HG02938 (cell line): ENCODE data around the gene KBTBD2.
"Not testable (repeated sequence)": the region's sequence is repeated elsewhere in the genome, so short reads cannot be mapped to it uniquely, and the experiment has no call there.

Experiments used
- ATAC-seq: cut with Tn5 transposase; IDR thresholded peaks from one replicate; pipeline ENCODE4 v1.9.1; 2021; ENCODE audit warnings: mild to moderate bottlenecking, moderate library complexity; ENCODE audit not compliant: unreplicated experiment

The KBTBD2 gene

DNA sequence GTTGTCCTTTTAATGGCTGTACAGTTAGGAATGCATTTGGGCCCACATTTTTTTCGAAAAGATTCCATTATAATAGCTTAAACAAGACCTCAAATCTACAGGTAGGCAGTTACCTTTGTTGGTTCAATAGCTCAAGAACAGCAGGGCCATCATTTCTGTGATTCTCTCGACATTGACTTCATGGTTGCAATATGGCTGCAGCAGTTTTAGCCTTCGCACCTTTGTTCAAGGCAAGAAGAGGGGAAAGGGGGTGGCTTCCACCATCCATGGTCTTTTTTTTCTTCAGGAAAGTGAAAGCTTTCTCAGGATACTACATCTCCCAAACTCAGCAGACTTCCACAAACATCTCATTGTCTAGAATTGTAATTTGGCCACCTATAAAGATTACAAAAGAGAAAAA lies 2.2 kb upstream of the KBTBD2 start:
- no peak for ATAC-seq

- no peak for ATAC-seq
Measured at GRCh38 chr7:32893207-32893524, 1.6 kb upstream of the KBTBD2 start.

DNA sequence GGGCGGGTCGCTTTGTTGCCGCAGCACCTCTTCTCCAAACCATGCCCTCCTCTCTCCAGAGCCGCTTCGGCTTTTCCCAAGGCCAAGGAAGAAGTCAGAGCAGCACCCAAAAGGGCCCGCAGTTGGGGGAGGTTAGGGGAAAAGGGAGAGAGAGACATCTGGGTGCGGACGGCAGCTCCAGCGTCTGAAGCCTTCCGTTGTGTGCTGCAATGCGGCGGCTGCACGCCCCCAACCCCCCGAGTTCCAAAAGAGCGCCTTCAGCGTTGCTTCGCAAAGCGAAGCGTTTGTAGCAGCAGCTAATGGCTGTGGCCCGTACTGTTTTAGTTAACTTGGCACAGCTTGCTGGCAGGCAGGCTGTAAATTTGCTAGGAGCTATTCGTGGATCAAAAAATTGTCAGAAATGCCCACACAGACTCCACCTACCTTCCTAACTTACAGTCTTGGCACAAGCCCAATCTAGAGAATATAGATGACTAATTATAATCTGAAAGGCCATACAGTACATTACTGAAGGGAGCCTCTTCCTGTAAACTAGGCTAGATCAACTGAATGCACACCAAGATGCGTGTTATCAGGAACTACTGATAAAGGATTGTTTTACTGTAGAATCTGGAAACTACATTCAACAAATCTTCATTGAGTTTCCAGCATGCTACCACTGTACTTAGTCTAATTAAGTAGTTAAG lies 1.1 kb upstream of the KBTBD2 start:
- peak; percentile 23 for ATAC-seq

- ATAC-seq = peak; percentile 39
Measured at GRCh38 chr7:32891800-32892520, 400 bp upstream of the KBTBD2 start.

GRCh38 chr7:32890793-32891042 lies 842 bp downstream of the KBTBD2 start:
- no peak for ATAC-seq

DNA sequence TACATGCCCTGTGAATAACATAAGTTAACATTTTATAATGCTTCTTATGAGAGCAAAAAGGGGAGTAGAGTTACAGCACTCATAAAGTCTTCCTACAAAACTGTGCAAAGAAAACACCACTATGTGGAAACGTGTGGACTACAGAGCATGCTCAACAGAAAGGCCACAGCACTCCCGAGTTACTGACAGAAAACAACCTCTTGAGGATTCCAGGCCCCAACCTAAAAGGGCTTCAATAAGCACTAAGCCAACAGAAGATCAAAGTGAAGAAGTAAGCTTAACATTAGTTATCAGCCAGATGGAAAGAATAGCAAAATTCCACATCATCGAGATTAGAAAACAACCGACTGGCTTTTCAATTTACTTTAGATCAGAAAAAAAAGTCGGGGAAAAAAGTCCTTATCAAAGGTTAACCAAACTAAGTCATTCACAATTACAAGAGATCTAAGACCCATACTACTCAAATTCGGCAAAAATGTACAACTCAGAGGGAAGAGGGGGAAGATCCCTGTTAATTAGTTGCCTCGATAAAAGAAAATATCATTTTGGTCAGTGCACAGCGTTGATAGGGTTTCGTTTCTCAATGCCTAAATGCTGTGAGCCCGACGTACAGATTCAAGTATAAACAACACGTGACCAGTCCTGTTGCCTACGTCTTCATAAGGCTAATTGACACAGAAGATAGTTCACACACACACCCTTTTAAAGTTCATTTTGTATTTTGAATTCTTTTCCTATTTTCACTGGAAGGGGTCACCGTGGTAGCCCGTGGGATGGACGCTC lies 1.4 kb downstream of the KBTBD2 start:
- ATAC-seq = peak; percentile 40

DNA sequence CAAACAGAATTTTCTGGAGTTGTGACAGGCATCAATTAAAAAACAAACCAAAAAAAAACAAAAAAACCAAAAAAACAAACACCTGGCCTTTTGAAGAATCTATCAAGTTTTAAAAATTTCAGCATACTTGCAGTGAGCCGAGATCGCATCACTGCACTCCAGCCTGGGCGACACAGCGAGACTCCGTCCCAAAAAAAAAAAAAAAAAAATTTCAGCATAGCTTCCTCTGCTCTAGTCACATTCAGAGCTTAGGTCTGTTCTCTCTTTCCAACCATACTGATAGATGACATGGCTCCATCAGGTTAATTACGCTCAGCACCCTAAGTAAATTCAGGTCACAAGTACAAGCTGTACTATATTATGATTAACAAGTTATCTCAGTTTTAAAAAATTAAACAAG lies 3.1 kb downstream of the KBTBD2 start:
- no peak for ATAC-seq

- no peak for ATAC-seq
Measured at GRCh38 chr7:32887395-32887794, 4.2 kb downstream of the KBTBD2 start.

- ATAC-seq = no peak
Measured at GRCh38 chr7:32881074-32881982, 10.2 kb downstream of the KBTBD2 start.

DNA sequence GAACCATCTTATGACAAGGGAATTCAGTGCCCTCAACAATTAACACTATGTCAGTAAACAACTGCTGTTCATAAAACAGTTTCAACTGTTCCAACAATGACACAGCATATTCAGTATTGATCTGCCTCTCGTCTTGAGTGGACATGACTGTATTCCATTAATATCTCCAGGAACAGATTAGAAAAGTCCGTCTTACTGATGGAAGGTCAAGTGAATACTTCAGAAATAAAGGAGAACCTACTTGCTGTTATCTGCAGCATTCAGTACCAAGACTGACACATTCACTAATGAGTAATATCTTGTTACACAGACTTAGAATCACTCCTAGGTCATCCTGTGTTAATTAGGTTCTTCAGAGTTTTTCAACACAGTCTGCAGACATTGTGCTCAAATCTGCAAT lies 12.1 kb downstream of the KBTBD2 start:
- no peak for ATAC-seq

DNA sequence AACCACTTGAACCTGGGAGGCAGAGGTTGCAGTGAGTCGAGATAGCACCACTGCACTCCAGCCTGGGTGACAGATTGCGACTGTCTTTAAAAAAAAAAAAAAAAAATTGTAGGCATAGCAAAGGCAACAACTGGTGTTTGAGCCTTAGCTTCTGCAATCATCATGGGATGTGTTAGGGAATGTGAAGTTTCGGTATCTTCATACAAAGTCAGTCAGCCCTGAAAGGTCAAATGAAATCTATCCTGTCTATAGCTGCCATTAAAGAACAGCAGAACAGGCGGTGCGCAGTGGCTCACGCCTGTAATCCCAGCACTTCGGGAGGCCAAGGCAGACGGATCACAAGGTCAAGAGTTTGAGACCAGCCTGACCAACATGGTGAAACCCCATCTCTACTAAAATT lies 13.5 kb downstream of the KBTBD2 start:
- not testable (repeated sequence) for ATAC-seq

DNA sequence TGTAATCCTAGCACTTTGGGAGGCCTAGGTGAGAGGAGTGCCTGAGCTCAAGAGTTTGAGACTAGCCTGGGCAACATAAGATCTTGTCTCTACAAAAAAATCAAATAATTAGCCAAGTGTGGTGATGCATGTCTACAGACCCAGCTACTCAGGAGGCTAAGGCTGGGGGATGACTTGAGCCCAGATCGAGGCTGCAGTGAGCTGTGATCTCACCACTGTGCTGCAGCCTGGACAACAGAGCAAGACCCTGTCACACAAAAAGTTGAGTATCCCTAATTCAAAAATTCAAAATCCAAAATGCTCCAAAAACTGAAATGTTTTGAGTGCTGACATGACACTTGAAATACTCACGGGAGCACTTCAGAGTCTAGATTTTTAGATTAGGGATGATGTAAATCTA lies 19.1 kb downstream of the KBTBD2 start:
- no peak for ATAC-seq

DNA sequence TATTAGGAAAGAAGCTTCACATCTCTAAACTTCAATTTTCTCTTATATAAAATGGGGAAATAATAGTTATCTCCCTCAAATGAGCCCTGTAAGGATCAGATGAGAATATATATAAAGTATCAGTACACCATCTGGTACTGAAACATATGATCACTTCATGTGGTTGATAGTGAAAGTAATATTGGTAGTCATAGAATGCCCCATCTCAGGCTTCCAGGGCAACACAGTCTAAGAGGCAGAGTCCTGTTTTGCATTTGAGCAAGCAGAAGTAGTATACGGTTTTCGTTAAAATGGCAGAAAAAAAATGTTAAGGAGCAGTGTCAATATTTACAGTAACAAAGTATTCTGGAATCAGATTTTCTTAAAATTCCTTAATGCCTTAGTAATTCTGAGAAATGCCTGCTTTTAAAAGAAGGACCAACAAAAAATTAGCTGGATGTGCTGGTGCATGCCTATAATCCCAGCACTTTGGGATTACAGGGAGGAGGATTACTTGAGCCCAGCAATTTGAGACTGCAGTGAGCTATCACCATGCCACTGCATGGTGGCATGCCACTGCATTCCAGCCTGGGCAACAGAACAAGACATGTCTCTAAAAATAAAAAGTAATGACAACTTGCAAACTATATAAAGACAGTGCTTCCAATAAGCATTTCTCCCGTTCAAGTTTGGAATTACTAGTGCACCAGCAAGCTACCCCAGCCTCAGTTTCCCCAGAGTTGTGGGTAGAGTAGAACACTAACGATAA lies 19.8 kb downstream of the KBTBD2 start:
- peak; percentile 63 for ATAC-seq

DNA sequence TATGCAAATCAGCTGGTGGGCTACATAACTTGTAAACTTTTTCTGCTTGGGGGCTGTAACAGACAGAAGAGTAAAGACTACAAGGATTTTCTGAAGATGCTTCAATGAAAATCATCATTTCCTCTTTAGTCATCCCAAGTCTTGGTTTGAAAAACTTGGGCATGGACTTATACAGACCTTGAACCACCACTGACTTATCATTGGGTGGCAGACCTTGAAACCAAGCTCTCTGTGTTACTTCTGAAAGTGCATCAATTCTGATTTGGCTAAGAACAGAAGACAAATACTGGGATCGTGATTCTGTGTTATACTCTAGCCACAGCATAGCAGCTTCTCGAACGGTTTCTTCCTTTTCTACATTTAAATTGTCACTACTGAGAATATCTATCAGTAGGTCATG lies 21.3 kb downstream of the KBTBD2 start:
- ATAC-seq = no peak

DNA sequence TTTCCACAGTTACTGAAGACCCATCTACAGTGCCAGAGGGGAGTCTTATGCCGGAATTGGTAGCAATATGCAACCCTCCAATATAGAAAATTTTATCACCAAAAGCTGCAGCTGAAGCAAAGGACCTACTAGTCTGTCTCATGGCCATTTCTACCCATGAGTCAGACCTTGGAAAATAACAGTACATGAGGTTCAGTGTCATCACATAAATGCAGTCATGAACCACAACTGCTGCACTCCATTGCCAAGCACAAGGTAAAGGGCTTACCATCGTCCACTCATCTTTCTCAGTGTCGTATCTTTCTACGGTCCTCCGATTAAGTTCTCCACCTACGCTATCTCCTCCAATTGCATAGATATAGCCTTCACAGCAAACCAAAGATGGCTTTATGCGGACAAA lies 21.8 kb downstream of the KBTBD2 start:
- ATAC-seq = no peak

- ATAC-seq = no peak
Measured at GRCh38 chr7:32868116-32868515, 23.4 kb downstream of the KBTBD2 start.

DNA sequence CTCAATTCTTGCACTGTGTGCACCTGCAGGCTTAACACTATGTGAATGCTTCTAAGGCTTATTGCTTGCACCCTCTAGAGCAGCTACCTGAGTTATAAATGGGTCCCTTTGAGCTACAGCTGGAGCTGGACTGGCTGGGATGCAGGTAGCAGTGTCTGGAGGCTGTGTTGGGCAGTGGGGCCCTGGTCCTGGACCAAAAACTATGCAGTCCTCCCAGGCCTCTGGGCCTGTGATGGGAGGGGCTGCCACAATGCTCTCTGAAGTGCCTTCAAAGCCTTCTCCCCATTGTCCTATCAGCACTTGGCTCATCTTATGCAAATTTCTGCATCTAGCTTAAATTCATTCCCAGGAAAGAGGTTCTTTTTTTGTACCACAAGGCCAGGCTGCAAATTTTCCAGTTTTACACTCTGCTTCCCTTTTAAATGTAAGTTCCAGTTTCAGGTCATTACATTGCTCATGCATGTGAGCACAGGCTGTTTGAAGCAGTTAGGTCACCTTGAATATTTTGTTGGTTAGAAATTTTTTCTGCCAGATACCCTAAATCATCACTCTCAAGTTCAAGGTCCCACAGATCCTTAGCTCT lies 26.0 kb downstream of the KBTBD2 start:
- ATAC-seq = no peak

DNA sequence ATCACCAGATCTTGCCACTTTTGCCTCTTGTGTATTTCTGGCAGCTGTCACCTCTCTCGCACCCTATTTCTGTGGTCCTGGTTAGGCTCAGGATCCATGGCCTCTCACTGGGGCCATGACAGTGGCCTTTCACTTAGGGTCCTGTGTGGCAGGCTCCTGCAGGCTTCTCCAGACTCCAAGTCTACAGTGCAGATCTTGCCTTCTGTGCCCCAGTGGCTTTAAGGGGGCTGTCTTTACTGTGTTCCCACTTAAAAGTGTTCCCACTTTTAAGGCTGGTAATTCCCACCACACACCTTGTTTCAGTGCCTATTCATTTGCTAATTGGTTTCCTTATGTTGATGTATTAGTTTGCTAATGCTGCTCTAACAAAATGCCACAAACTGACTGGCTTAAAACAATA lies 27.7 kb downstream of the KBTBD2 start:
- not testable (repeated sequence) for ATAC-seq

- ATAC-seq = no peak
Measured at GRCh38 chr7:32860090-32860489, 31.5 kb downstream of the KBTBD2 start.

- no peak for ATAC-seq
Measured at GRCh38 chr7:32858648-32859047, 32.9 kb downstream of the KBTBD2 start.
